Activated CD4-positive, alpha-beta memory T cell treated with anti-CD3 and anti-CD28 coated beads for 36 hours (primary cell): Measurements from ENCODE around the gene STPG1. TPM values are rescaled to one million over a fixed set of nuclear protein-coding genes. Genes with fewer than 3 reads are reported as not detected.

Experiments
- CTCF ChIA-PET: fragments of 350-600 bp; sonication (Branson Sonifier 250); formaldehyde crosslinking; loops from one replicate; lab custom pipeline; 2021; ENCODE audit warnings: antibody characterized with exemption, inconsistent platforms; lab: Charles Lee
- POLR2A ChIA-PET: fragments of 350-600 bp; sonication (Branson Sonifier 250); formaldehyde crosslinking; loops from one replicate; lab custom pipeline; 2021; ENCODE audit warnings: antibody characterized with exemption; lab: Charles Lee
- DNase-seq: peaks from one replicate; pipeline ENCODE4 v3.0.0-alpha.2; 2020
- H3K27ac Mint-ChIP-seq: one replicate; pipeline ENCODE4 v1.8.0; 2021; ENCODE audit warnings: mixed read lengths
- H3K27me3 Mint-ChIP-seq: one replicate; pipeline ENCODE4 v1.8.0; 2021; ENCODE audit warnings: mixed read lengths
- H3K36me3 Mint-ChIP-seq: one replicate; pipeline ENCODE4 v1.8.0; 2021; ENCODE audit warnings: mixed read lengths
- H3K4me1 Mint-ChIP-seq: one replicate; pipeline ENCODE4 v1.8.0; 2021; ENCODE audit warnings: low read depth, mixed read lengths
- H3K4me3 Mint-ChIP-seq: one replicate; pipeline ENCODE4 v1.8.0; 2021; ENCODE audit warnings: mild to moderate bottlenecking, mixed read lengths
- H3K9me3 Mint-ChIP-seq: one replicate; pipeline ENCODE4 v1.8.0; 2021; ENCODE audit warnings: mixed read lengths
- intact Hi-C: fragments of 100-400 bp; cut with micrococcal nuclease; formaldehyde crosslinking; loops from one replicate; pipeline ENCODE4 v1.15.1; 2023
- total RNA-seq, 2 experiments: library from RNA; stranded (reverse); gene quantifications; one replicate each; pipeline ENCODE4 v1.2.3, GENCODE V29; 2021

STPG1 gene
- total RNA-seq, 2 experiments from 2014 or later, result 7.5 to 8.3 TPM

GRCh38 chr1:24364975-24365678 lies 48.5 kb downstream of the STPG1 start:
- H3K27ac Mint-ChIP-seq, result no peak overlapping the region
- peaks cover 17% of the 10 kb centered on the region for H3K4me1 Mint-ChIP-seq
- intact Hi-C loops, result loop anchor here (1.0 to 5.0 kb wide), 3 partner anchors 14 to 88 kb away; no protein-coding TSS in a partner anchor
- H3K4me3 Mint-ChIP-seq, result no peak overlapping the region
- CTCF ChIA-PET, result interaction anchor here (0.6 to 4.6 kb wide), 5 partner anchors 27 to 228 kb away, joined by 3 to 30 read pairs (median 7); no protein-coding TSS in a partner anchor
- POLR2A ChIA-PET, result interaction anchor here (1.2 kb wide), 1 partner anchor 43 kb away, joined by 4 read pairs; no protein-coding TSS in a partner anchor
- H3K27me3 Mint-ChIP-seq, result no peaks in the 10 kb centered on the region
- H3K9me3 Mint-ChIP-seq, result no peaks in the 10 kb centered on the region
- no peaks in the 10 kb centered on the region for H3K36me3 Mint-ChIP-seq
- peak; percentile 65 for DNase-seq

- no peak overlapping the region for H3K4me3 Mint-ChIP-seq
- intact Hi-C loops, result loop anchor here (2.0 kb wide), 1 partner anchor 20 kb away; no protein-coding TSS in a partner anchor
- no peak overlapping the region for H3K27ac Mint-ChIP-seq
- no peaks in the 10 kb centered on the region for H3K27me3 Mint-ChIP-seq
- POLR2A ChIA-PET, result no interaction called here
- H3K9me3 Mint-ChIP-seq, result no peaks in the 10 kb centered on the region
- H3K4me1 Mint-ChIP-seq, result peaks cover 17% of the 10 kb centered on the region
- H3K36me3 Mint-ChIP-seq, result no peaks in the 10 kb centered on the region
- CTCF ChIA-PET, result interaction anchor here (0.6 to 4.6 kb wide), 3 partner anchors 27 to 229 kb away, joined by 3 to 30 read pairs (median 4); no protein-coding TSS in a partner anchor
- no peak for DNase-seq
Observed at GRCh38 chr1:24364605-24364974, 49.0 kb downstream of the STPG1 start.

- H3K27ac Mint-ChIP-seq, result no peak overlapping the region
- H3K36me3 Mint-ChIP-seq, result no peaks in the 10 kb centered on the region
- ChIA-PET CTCF (interaction anchor here (0.7 to 4.6 kb wide), 2 partner anchors 28 to 162 kb away, joined by 4 to 30 read pairs; no protein-coding TSS in a partner anchor), POLR2A (no interaction called here)
- peaks cover 17% of the 10 kb centered on the region for H3K4me1 Mint-ChIP-seq
- no peak overlapping the region for H3K4me3 Mint-ChIP-seq
- DNase-seq, result no peak
- H3K27me3 Mint-ChIP-seq, result no peaks in the 10 kb centered on the region
- intact Hi-C loops, result loop anchor here (2.0 kb wide), 1 partner anchor 21 kb away; no protein-coding TSS in a partner anchor
- no peaks in the 10 kb centered on the region for H3K9me3 Mint-ChIP-seq
Observed at GRCh38 chr1:24363994-24364393, 49.6 kb downstream of the STPG1 start.

GRCh38 chr1:24362982-24363614 lies 50.5 kb downstream of the STPG1 start:
- peaks cover 17% of the 10 kb centered on the region for H3K4me1 Mint-ChIP-seq
- no peaks in the 10 kb centered on the region for H3K36me3 Mint-ChIP-seq
- no peak for DNase-seq
- H3K9me3 Mint-ChIP-seq, result no peaks in the 10 kb centered on the region
- intact Hi-C loops, result no loop called here
- no peak overlapping the region for H3K27ac Mint-ChIP-seq
- no peaks in the 10 kb centered on the region for H3K27me3 Mint-ChIP-seq
- POLR2A ChIA-PET, result no interaction called here
- no peak overlapping the region for H3K4me3 Mint-ChIP-seq
- CTCF ChIA-PET, result no interaction called here

- peaks cover 1% of the 10 kb centered on the region for H3K36me3 Mint-ChIP-seq
- no peaks in the 10 kb centered on the region for H3K27me3 Mint-ChIP-seq
- CTCF ChIA-PET, result no interaction called here
Observed at GRCh38 chr1:24362396-24362795, 51.2 kb downstream of the STPG1 start.

GRCh38 chr1:24361811-24362210 lies 51.8 kb downstream of the STPG1 start:
- no peaks in the 10 kb centered on the region for H3K9me3 Mint-ChIP-seq
- no peak for DNase-seq
- POLR2A ChIA-PET, result no interaction called here
- peaks cover 17% of the 10 kb centered on the region for H3K4me1 Mint-ChIP-seq
- peaks cover 1% of the 10 kb centered on the region for H3K36me3 Mint-ChIP-seq
- intact Hi-C loops, result no loop called here
- no peaks in the 10 kb centered on the region for H3K27me3 Mint-ChIP-seq
- H3K4me3 Mint-ChIP-seq, result no peak overlapping the region
- no peak overlapping the region for H3K27ac Mint-ChIP-seq
- CTCF ChIA-PET, result no interaction called here

More at GRCh38 chr1:24362396-24362795, 51.2 kb downstream of the STPG1 start:
- no peak for DNase-seq
- POLR2A ChIA-PET, result no interaction called here
- no peak overlapping the region for H3K4me3 Mint-ChIP-seq
- no peaks in the 10 kb centered on the region for H3K9me3 Mint-ChIP-seq
- H3K27ac Mint-ChIP-seq, result no peak overlapping the region
- intact Hi-C loops, result no loop called here
- H3K4me1 Mint-ChIP-seq, result peaks cover 17% of the 10 kb centered on the region

- H3K36me3 Mint-ChIP-seq, result peaks cover 1% of the 10 kb centered on the region
Observed at GRCh38 chr1:24360681-24361080, 52.9 kb downstream of the STPG1 start.

GRCh38 chr1:24357038-24357437 lies 56.5 kb downstream of the STPG1 start:
- H3K4me3 Mint-ChIP-seq, result no peak overlapping the region
- POLR2A ChIA-PET, result interaction anchor here (1.3 kb wide), 1 partner anchor 13 kb away, joined by 4 read pairs; no protein-coding TSS in a partner anchor

More at GRCh38 chr1:24360681-24361080, 52.9 kb downstream of the STPG1 start:
- intact Hi-C loops, result no loop called here
- H3K4me1 Mint-ChIP-seq, result peaks cover 14% of the 10 kb centered on the region
- H3K27me3 Mint-ChIP-seq, result no peaks in the 10 kb centered on the region
- no peak for DNase-seq
- ChIA-PET POLR2A (no interaction called here), CTCF (interaction anchor here (1.2 kb wide), 1 partner anchor 32 kb away, joined by 6 read pairs; no protein-coding TSS in a partner anchor)
- H3K4me3 Mint-ChIP-seq, result no peak overlapping the region
- no peak overlapping the region for H3K27ac Mint-ChIP-seq
- no peaks in the 10 kb centered on the region for H3K9me3 Mint-ChIP-seq

GRCh38 chr1:24355466-24355865 lies 58.1 kb downstream of the STPG1 start:
- Mint-ChIP-seq H3K4me1 (peaks cover 24% of the 10 kb centered on the region), H3K36me3 (peaks cover 1% of the 10 kb centered on the region), H3K27me3 (no peaks in the 10 kb centered on the region), H3K9me3 (no peaks in the 10 kb centered on the region), H3K4me3 (no peak overlapping the region), H3K27ac (no peak overlapping the region)
- intact Hi-C loops, result no loop called here
- POLR2A ChIA-PET, result no interaction called here
- CTCF ChIA-PET, result no interaction called here
- DNase-seq, result no peak

More at GRCh38 chr1:24357038-24357437, 56.5 kb downstream of the STPG1 start:
- no peak for DNase-seq
- Mint-ChIP-seq H3K27me3 (no peaks in the 10 kb centered on the region), H3K4me1 (peaks cover 10% of the 10 kb centered on the region), H3K27ac (no peak overlapping the region), H3K9me3 (no peaks in the 10 kb centered on the region), H3K36me3 (peaks cover 1% of the 10 kb centered on the region)
- CTCF ChIA-PET, result no interaction called here
- intact Hi-C loops, result no loop called here

GRCh38 chr1:24353292-24353891 lies 60.2 kb downstream of the STPG1 start:
- Mint-ChIP-seq H3K9me3 (no peaks in the 10 kb centered on the region), H3K36me3 (peaks cover 1% of the 10 kb centered on the region), H3K27me3 (no peaks in the 10 kb centered on the region), H3K27ac (no peak overlapping the region), H3K4me1 (peaks cover 36% of the 10 kb centered on the region), H3K4me3 (no peak overlapping the region)
- ChIA-PET CTCF (no interaction called here), POLR2A (no interaction called here)
- intact Hi-C loops, result no loop called here
- no peak for DNase-seq

- no peaks in the 10 kb centered on the region for H3K36me3 Mint-ChIP-seq
- intact Hi-C loops, result loop anchor here (1.0 to 2.0 kb wide), 3 partner anchors 13 to 32 kb away; no protein-coding TSS in a partner anchor
- peaks cover 1% of the 10 kb centered on the region for H3K27me3 Mint-ChIP-seq
- H3K4me1 Mint-ChIP-seq, result peaks cover 36% of the 10 kb centered on the region
- ChIA-PET POLR2A (interaction anchor here (0.8 kb wide), 1 partner anchor 32 kb away, joined by 3 read pairs; no protein-coding TSS in a partner anchor), CTCF (interaction anchor here (1.0 to 2.2 kb wide), 3 partner anchors 32 to 202 kb away, joined by 4 to 18 read pairs (median 6); no protein-coding TSS in a partner anchor)
- peak; percentile 87 for DNase-seq
- no peaks in the 10 kb centered on the region for H3K9me3 Mint-ChIP-seq
- peak overlapping the region; percentile 58 for H3K27ac Mint-ChIP-seq
- no peak overlapping the region for H3K4me3 Mint-ChIP-seq
Observed at GRCh38 chr1:24351918-24352627, 61.5 kb downstream of the STPG1 start.
